Spinal cord (tissue), 10 donors: ENCODE data around the gene MTA1. TPM values are rescaled to one million over a fixed set of nuclear protein-coding genes. Genes with fewer than 3 reads are reported as not detected.

Experiments
- DNase-seq, 6 donors: peaks; one replicate each; pipeline versions ENCODE4 v3.0.0 to v3.0.0-alpha.2; 2013 to 2015; ENCODE audit warnings: low spot score in 6 of 6, low read depth in 4 of 6
- H3K27ac ChIP-seq: one replicate; pipeline ENCODE4 v1.5.1; 2013; ENCODE audit warnings: low read depth, low read length, control low read depth
- H3K27me3 ChIP-seq: one replicate; pipeline ENCODE4 v1.6.1; 2013; ENCODE audit warnings: low read length; ENCODE audit not compliant: control insufficient read depth, insufficient read depth
- H3K36me3 ChIP-seq: one replicate; pipeline ENCODE4 v1.6.1; 2013; ENCODE audit warnings: low read length; ENCODE audit not compliant: control insufficient read depth, insufficient read depth
- H3K4me1 ChIP-seq: one replicate; pipeline ENCODE4 v1.6.1; 2013; ENCODE audit warnings: low read length; ENCODE audit not compliant: control insufficient read depth, insufficient read depth
- H3K4me3 ChIP-seq: one replicate; pipeline ENCODE4 v1.5.1; 2013; ENCODE audit warnings: low read depth, low read length, control low read depth
- H3K9me3 ChIP-seq: one replicate; pipeline ENCODE4 v1.6.1; 2013; ENCODE audit warnings: low read length; ENCODE audit not compliant: control insufficient read depth, insufficient read depth
- WGBS: methylation state at CpG from one replicate; pipeline ENCODE4 v1.1.5; 2013; ENCODE audit warnings: missing lambda C conversion rate; ENCODE audit not compliant: insufficient coverage; 5-methylcytosine and 5-hydroxymethylcytosine counted together
- polyA plus RNA-seq, 2 donors: library from polyadenylated mRNA; unstranded; fragments of 120-200 nt; gene quantifications; one replicate each; pipeline ENCODE4 v1.2.1, GENCODE V29; 2013; ENCODE audit not compliant: insufficient read length in 2 of 2
- total RNA-seq, 2 donors: library from RNA; depleted of rRNA in 1 of 2; stranded (reverse); fragments of 120-200 nt in 1 of 2; fragments of >200 nt in 1 of 2; gene quantifications; one replicate each; pipeline versions ENCODE4 v1.2.3 to v1.2.4, GENCODE V29; 2013 to 2014
- donor health status: healthy.

Gene MTA1
- total and polyA plus RNA-seq, 4 donors: 40.9 to 202 (median 126) TPM

DNA sequence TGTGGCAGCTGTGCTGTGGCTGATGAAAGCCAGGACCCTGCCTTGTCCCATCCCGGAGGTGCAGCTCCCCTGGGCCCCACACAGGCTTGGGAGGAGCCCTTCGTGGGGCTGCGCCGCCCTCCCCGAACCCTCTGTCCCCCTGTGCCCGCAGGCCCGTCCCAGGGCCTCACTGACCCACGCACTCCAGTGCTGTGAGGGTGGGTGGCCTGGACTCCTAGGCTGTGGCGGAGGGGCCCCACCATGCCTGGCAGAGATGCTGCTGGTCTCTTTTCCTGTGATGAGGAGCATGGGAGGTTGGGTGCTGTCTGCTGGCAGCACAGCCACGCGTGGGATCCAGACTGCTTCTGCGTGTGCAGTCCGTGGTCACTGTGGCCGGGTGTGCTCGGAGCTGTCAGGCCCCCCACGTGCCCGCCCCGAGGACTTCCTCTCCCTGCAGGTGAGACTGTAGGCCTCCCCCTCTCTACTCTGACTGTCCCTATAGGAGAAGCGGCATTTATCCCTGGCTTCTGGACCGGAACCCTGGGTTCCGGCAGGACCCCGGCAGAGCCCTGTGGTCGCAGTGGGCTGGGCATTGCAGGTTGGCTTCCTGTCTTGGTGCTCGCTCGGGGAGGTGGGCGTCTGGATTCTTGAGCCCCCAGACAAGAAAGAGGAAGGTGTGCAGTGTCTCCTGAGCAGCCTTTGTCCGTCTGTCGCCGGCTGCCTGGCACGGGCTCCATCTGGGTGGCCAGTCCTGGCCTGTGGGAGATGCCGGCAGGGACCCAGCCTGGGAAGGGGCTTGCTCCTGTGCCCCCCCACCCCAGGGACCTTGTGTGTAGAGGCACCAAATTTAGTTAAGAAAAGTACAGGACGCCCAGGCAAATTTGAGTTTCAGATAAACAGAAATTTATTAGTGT lies 2.3 kb downstream of the MTA1 start:
- H3K9me3 ChIP-seq: no peaks in the 10 kb centered on the region
- no peak overlapping the region for H3K4me3 ChIP-seq
- H3K27me3 ChIP-seq: no peaks in the 10 kb centered on the region
- peaks cover 46% of the 10 kb centered on the region for H3K4me1 ChIP-seq
- 81% methylated on average over 27 of the region's 32 CpGs for WGBS
- H3K36me3 ChIP-seq: peaks cover 69% of the 10 kb centered on the region
- no peak overlapping the region for H3K27ac ChIP-seq
- no peak for DNase-seq

DNA sequence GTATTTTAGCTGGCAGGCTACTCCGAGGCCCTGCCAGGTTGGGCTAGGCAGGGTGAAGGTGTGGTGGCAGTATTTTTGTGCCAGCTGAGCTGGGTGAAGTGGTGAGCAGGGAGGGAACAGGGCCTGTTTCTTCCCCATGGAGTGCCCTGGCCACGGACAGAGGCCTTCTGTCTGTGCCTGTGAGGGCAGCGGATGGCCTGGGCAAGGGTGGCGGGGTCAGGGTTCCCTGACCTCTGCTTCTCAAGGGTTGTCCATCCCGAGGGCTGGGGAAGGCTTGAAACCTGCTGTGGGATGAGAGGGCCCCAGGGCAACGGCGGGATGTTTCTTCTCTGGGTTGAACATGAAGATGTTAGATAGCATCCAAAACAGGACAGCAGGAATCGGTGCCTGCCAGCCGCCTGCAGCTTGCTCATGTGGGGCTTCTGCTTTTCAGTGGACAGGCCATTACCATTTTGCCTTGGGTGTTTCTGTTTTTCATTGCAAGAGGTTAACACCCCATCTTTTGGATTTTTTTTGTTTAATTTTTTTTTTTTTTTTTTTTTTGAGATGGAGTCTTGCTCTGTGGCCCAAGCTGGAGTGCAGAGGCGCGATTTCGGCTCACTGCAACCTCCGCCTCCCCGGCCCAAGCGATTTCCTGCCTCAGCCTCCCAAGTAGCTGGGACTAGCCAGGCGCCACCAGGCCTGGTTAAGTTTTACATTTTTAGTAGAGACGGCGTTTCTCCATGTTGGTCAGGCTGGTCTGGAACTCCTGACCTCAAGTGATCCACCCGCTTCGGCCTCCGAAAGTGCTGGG lies 3.3 kb downstream of the MTA1 start:
- H3K4me3 ChIP-seq: no peak overlapping the region
- WGBS: 75% methylated on average over 21 of the region's 21 CpGs
- peaks cover 70% of the 10 kb centered on the region for H3K36me3 ChIP-seq
- H3K27me3 ChIP-seq: no peaks in the 10 kb centered on the region
- peaks cover 44% of the 10 kb centered on the region for H3K4me1 ChIP-seq
- H3K9me3 ChIP-seq: no peaks in the 10 kb centered on the region
- no peak for DNase-seq
- no peak overlapping the region for H3K27ac ChIP-seq

DNA sequence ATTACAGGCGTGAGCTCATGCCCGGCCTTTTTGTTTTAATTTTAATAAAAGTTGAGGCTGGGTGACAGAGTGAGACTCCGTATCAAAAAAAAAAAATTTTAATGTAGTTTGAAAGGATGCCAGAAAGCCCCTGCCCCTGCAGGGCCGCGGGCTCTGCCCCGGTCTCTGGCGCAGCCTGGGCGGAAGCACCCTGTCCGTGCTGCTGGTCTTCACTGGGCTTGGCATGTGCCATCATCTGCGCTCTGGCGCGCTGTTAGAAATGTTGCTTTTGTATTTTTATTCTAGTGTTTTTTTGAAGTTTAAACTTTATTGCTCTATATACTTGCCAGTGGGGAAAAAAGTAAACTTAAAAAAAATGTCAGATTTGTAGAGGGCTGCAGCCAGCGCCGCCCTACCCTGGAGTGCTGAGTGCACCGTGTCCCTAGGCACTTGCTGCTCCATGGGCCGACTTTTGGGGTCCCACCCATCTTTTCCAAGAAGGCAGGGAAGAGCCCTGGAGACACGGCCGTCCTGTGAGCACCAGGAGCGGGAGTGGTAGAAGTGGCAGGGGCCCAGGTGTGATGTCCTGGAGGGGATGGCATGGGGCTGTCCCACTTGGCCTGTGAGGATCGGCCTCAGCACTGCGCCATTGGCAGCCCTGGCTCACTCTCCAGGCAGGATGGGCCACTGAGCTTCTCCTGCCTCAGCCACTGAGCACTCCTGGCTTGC lies 4.0 kb downstream of the MTA1 start:
- H3K4me3 ChIP-seq: no peak overlapping the region

DNA sequence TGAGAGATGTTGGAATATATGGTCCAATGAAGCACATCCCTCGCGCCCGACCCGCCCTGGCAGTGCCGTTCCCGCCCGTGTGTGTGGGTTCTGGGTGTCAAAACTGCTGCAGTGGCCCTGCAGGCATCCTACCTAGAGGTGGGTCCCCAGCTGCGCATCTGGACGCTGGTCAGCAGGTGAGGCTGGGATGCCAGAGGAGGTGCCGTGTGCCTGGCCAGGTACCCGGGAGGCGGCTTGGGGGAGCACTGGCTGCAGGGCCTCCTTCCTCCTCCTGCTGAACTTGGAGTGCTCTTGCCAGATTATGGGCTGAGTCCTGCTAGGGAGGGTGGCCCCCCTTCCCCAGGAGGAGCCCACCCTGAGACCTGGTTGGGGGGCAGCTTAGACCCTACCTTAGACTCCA lies 5.2 kb downstream of the MTA1 start:
- H3K27ac ChIP-seq: no peak overlapping the region
- 96% methylated on average over 10 of the region's 12 CpGs for WGBS
- H3K9me3 ChIP-seq: no peaks in the 10 kb centered on the region
- peaks cover 70% of the 10 kb centered on the region for H3K36me3 ChIP-seq
- H3K4me1 ChIP-seq: peaks cover 28% of the 10 kb centered on the region
- no peak overlapping the region for H3K4me3 ChIP-seq
- no peaks in the 10 kb centered on the region for H3K27me3 ChIP-seq
- no peak for DNase-seq

More for the DNA sequence above, 4.0 kb downstream of the MTA1 start:
- Histone ChIP-seq H3K27ac (no peak overlapping the region), H3K27me3 (no peaks in the 10 kb centered on the region), H3K36me3 (peaks cover 66% of the 10 kb centered on the region), H3K9me3 (no peaks in the 10 kb centered on the region), H3K4me1 (peaks cover 36% of the 10 kb centered on the region)
- DNase-seq: no peak
- WGBS: 92% methylated on average over 15 of the region's 21 CpGs

DNA sequence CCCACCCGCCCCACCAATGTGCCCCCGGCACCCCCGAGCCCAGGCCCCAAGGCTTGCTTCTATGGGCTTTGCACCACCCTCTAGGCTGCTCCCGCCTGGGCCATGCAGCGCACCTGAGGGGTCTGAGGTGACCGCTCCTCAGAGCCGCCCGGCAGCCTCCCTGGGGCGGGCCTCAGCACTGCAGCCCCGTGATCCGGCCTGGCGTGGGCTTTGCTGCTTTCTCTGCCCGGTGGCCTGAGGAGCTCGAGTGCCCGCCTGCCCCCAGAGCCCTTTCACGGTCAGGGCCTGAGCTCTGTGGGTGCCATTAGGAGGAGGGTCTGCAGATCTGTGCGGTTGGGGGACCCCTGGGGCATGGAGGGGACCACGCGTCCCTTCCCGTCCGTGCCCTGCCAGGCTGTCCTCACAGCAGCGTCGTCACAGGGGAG lies 6.2 kb downstream of the MTA1 start:
- DNase-seq: no peak
- Histone ChIP-seq H3K27ac (no peak overlapping the region), H3K4me3 (no peak overlapping the region), H3K9me3 (no peaks in the 10 kb centered on the region), H3K27me3 (no peaks in the 10 kb centered on the region), H3K36me3 (peaks cover 66% of the 10 kb centered on the region), H3K4me1 (peaks cover 22% of the 10 kb centered on the region)
- WGBS: 98% methylated on average over 20 of the region's 23 CpGs

GRCh38 chr14:105426416-105427130 lies 6.9 kb downstream of the MTA1 start:
- Histone ChIP-seq H3K4me1 (peaks cover 14% of the 10 kb centered on the region), H3K36me3 (peaks cover 61% of the 10 kb centered on the region), H3K4me3 (no peak overlapping the region), H3K9me3 (no peaks in the 10 kb centered on the region), H3K27me3 (no peaks in the 10 kb centered on the region), H3K27ac (no peak overlapping the region)
- no peak for DNase-seq
- WGBS: 96% methylated on average over 20 of the region's 21 CpGs

- Histone ChIP-seq H3K9me3 (no peaks in the 10 kb centered on the region), H3K27me3 (no peaks in the 10 kb centered on the region), H3K36me3 (peaks cover 55% of the 10 kb centered on the region), H3K4me3 (no peak overlapping the region), H3K27ac (no peak overlapping the region), H3K4me1 (peaks cover 6% of the 10 kb centered on the region)
- whole genome bisulfite sequencing: 98% methylated on average over 7 of the region's 10 CpGs
- DNase-seq: no peak
Measured at GRCh38 chr14:105427412-105427811, 7.8 kb downstream of the MTA1 start.

DNA sequence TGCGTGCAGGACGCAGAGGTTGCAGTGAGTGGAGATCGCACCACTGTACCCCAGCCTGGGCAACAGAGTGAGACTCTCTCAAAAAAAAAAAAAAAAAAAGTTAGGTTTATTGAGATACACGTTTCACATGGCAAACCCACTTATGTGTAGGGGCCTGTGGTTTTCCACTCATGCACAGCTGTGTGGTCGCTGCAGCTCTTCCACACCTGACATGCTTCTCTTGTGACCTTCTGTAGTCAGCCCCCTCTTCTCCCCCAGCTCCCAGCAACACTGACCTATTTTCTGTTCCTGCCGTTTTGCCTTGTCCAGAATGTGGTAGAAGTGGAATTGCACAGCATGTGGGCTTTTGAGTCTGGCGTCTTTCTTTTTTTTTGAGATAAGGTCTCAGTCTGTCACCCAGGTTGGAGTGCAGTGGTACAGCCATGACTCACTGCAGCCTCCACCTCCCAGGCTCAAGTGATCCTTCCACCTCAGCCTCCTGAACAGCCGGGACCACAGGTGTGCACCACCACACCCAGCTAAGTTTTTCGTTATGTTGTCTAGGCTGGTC lies 8.4 kb downstream of the MTA1 start:
- WGBS: 90% methylated on average over 5 of the region's 9 CpGs
- Histone ChIP-seq H3K27me3 (no peaks in the 10 kb centered on the region), H3K4me1 (peaks cover under 1% of the 10 kb centered on the region), H3K27ac (no peak overlapping the region), H3K36me3 (peaks cover 51% of the 10 kb centered on the region), H3K9me3 (no peaks in the 10 kb centered on the region), H3K4me3 (no peak overlapping the region)
- DNase-seq: no peak

DNA sequence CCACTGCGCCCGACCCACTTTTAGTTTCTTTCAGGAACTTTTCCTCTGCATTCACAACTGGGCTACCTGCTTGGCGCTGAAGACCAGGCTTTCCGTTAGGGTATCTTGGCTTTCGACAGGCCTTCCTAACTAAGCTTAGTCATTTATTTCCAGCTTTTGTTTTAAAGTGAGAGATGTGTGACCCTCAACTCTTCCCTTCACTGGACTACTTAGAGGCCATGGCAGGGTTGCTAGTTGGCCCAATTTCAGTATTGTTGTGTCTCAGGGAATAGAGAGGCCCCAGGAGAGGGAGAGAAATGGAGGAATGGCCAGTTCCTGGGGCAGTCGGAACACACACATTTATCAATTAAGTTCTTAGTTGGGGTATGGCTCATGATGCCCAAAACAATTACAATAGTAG lies 10.4 kb downstream of the MTA1 start:
- Histone ChIP-seq H3K4me1 (no peaks in the 10 kb centered on the region), H3K27ac (no peak overlapping the region), H3K4me3 (no peak overlapping the region), H3K36me3 (peaks cover 35% of the 10 kb centered on the region), H3K9me3 (no peaks in the 10 kb centered on the region), H3K27me3 (no peaks in the 10 kb centered on the region)
- no peak for DNase-seq
- WGBS: 100% methylated on average over 3 of the region's 6 CpGs
